HepG2 (cell line): ENCODE results near the gene MFN2. TPM values are rescaled to one million over a fixed set of nuclear protein-coding genes. Genes with fewer than 3 reads are reported as not detected.

Source experiments
- AKAP8 ChIP-seq: sonication (generic); formaldehyde crosslinking; IDR thresholded peaks from 2 replicates; pipeline ENCODE4 v1.5.1; 2020; ENCODE audit warnings: mild to moderate bottlenecking, missing genetic modification reagents
- CEBPG ChIP-seq: IDR thresholded peaks from 2 replicates; pipeline ENCODE4 v1.6.1; 2016
- FOXP1 ChIP-seq, 2 experiments: fragments of 450-650 bp in 1 of 2; IDR thresholded peaks; 2 replicates each; pipeline ENCODE4 v1.6.1; 2017 to 2018; ENCODE audit warnings: antibody characterized with exemption in 1 of 2
- GATAD2A ChIP-seq: IDR thresholded peaks from 2 replicates; pipeline ENCODE4 v1.6.1; 2016
- HDAC1 ChIP-seq: sonication (generic); formaldehyde crosslinking; IDR thresholded peaks from 2 replicates; pipeline ENCODE4 v1.5.1; 2020; ENCODE audit warnings: mild to moderate bottlenecking, missing genetic modification reagents
- HNRNPUL1 ChIP-seq: fragments of 200-400 bp; formaldehyde crosslinking; IDR thresholded peaks from 2 replicates; pipeline ENCODE4 v1.6.1; 2017; ENCODE audit warnings: low read depth, mild to moderate bottlenecking, low read length, moderate library complexity
- KDM3A ChIP-seq: IDR thresholded peaks from 2 replicates; pipeline ENCODE4 v1.6.1; 2018; ENCODE audit warnings: low read depth, missing compliant biosample characterization
- SOX6 ChIP-seq, 2 experiments: fragments of 450-650 bp in 1 of 2; sonication (generic) in 1 of 2; formaldehyde crosslinking in 1 of 2; IDR thresholded peaks; 2 replicates each; pipeline versions ENCODE4 v1.4.0 to v1.6.1; 2017 to 2020; ENCODE audit warnings: antibody characterized with exemption in 1 of 2, mild to moderate bottlenecking in 1 of 2, missing genetic modification reagents in 1 of 2
- ZBTB7A ChIP-seq: sonication (generic); formaldehyde crosslinking; IDR thresholded peaks from 2 replicates; pipeline ENCODE4 v1.8.0; 2022; ENCODE audit warnings: mild to moderate bottlenecking, missing genetic modification reagents
- ZKSCAN5 ChIP-seq: sonication (generic); formaldehyde crosslinking; IDR thresholded peaks from 2 replicates; pipeline ENCODE4 v1.5.1; 2020; ENCODE audit warnings: mild to moderate bottlenecking, missing genetic modification reagents
- ZNF260 ChIP-seq: sonication (generic); formaldehyde crosslinking; IDR thresholded peaks from 2 replicates; pipeline ENCODE4 v1.4.0; 2020; ENCODE audit warnings: missing genetic modification reagents, low read depth, mild to moderate bottlenecking, borderline replicate concordance
- ZNF350 ChIP-seq: sonication (generic); formaldehyde crosslinking; IDR thresholded peaks from 2 replicates; pipeline ENCODE4 v1.4.0; 2020; ENCODE audit warnings: mild to moderate bottlenecking, low read depth, missing genetic modification reagents, borderline replicate concordance
- ZNF510 ChIP-seq: sonication (generic); formaldehyde crosslinking; IDR thresholded peaks from 2 replicates; pipeline ENCODE4 v1.4.0; 2020; ENCODE audit warnings: low read depth, mild to moderate bottlenecking, missing genetic modification reagents
- ZNF780A ChIP-seq: sonication (generic); formaldehyde crosslinking; IDR thresholded peaks from 2 replicates; pipeline ENCODE4 v1.8.0; 2022; ENCODE audit warnings: mild to moderate bottlenecking, missing genetic modification reagents, moderate library complexity
- polyA plus RNA-seq, 8 experiments: library from polyadenylated mRNA; depleted of rRNA in 3 of 8; stranded (reverse) in 7 of 8; unstranded in 1 of 8; fragments of >200 nt; fragmentation: Illumina TruSeq in 4 of 8; extraction: Trizol in 4 of 8; gene quantifications; 2 replicates each; pipeline versions ENCODE4 v1.2.1 to v1.2.3, GENCODE V29; 2011 to 2016; ENCODE audit warnings: low read depth in 4 of 8, missing spikeins in 1 of 8, mixed read lengths in 1 of 8; ENCODE audit not compliant: insufficient read depth in 1 of 8
- total RNA-seq, 5 experiments: library from RNA; depleted of rRNA; stranded (reverse); fragments of >200 nt; fragmentation: Illumina TruSeq; extraction: Trizol; gene quantifications; 2 replicates each; pipeline ENCODE4 v1.2.3, GENCODE V29; 2016; ENCODE audit warnings: low read depth in 1 of 5
- TF ChIP-seq, protein P1 (sequence below): sonication (generic); formaldehyde crosslinking; IDR thresholded peaks from 2 replicates; pipeline ENCODE4 v1.4.0; 2020; ENCODE audit warnings: mild to moderate bottlenecking, missing genetic modification reagents
- TF ChIP-seq, protein P2 (sequence below): sonication (generic); formaldehyde crosslinking; IDR thresholded peaks from 2 replicates; pipeline ENCODE4 v1.4.0; 2020; ENCODE audit warnings: missing genetic modification reagents
- TF ChIP-seq, protein P3 (sequence below): IDR thresholded peaks from 2 replicates; pipeline ENCODE4 v1.4.0; 2020; ENCODE audit warnings: mild to moderate bottlenecking, missing genetic modification reagents
- TF ChIP-seq, protein P4 (sequence below): sonication (generic); formaldehyde crosslinking; IDR thresholded peaks from 2 replicates; pipeline ENCODE4 v1.5.1; 2020; ENCODE audit warnings: missing genetic modification reagents, mild to moderate bottlenecking, borderline replicate concordance

The MFN2 gene
- total and polyA plus RNA-seq, 2 of the 13 experiments (the other 11 are each of a cell fraction or from before 2014, with no cell fraction given): 38.7 to 60.9 TPM

DNA sequence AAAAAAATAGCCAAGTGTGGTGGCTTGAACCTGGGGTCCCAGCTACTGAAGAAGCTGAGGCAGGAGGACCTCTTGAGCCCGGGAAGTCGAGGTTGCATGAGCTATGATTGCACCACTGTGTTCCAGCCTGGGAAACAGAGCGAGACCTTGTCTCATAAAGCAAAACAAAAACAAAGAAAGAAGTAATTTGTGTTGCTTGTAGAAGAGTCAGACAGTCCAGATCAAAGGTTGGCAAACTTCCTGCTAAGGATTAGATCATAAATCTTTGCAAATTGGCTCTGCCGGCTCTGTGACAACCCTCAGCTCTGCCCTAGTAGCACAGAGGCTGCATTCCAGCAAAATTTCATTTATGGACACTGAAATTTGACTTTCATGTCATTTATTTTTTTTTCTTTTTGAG lies 19.0 kb upstream of the MFN2 start (continued):
- TF ChIP-seq, protein P1, sequence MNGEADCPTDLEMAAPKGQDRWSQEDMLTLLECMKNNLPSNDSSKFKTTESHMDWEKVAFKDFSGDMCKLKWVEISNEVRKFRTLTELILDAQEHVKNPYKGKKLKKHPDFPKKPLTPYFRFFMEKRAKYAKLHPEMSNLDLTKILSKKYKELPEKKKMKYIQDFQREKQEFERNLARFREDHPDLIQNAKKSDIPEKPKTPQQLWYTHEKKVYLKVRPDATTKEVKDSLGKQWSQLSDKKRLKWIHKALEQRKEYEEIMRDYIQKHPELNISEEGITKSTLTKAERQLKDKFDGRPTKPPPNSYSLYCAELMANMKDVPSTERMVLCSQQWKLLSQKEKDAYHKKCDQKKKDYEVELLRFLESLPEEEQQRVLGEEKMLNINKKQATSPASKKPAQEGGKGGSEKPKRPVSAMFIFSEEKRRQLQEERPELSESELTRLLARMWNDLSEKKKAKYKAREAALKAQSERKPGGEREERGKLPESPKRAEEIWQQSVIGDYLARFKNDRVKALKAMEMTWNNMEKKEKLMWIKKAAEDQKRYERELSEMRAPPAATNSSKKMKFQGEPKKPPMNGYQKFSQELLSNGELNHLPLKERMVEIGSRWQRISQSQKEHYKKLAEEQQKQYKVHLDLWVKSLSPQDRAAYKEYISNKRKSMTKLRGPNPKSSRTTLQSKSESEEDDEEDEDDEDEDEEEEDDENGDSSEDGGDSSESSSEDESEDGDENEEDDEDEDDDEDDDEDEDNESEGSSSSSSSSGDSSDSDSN (CRISPR knock-in tag): no peak
- TF ChIP-seq FOXP1 (IDR thresholded peaks at IDR 0.05): no peak
- TF ChIP-seq FOXP1 (CRISPR knock-in tag; IDR thresholded peaks at IDR 0.05): peak; percentile 70
- TF ChIP-seq, protein P2, sequence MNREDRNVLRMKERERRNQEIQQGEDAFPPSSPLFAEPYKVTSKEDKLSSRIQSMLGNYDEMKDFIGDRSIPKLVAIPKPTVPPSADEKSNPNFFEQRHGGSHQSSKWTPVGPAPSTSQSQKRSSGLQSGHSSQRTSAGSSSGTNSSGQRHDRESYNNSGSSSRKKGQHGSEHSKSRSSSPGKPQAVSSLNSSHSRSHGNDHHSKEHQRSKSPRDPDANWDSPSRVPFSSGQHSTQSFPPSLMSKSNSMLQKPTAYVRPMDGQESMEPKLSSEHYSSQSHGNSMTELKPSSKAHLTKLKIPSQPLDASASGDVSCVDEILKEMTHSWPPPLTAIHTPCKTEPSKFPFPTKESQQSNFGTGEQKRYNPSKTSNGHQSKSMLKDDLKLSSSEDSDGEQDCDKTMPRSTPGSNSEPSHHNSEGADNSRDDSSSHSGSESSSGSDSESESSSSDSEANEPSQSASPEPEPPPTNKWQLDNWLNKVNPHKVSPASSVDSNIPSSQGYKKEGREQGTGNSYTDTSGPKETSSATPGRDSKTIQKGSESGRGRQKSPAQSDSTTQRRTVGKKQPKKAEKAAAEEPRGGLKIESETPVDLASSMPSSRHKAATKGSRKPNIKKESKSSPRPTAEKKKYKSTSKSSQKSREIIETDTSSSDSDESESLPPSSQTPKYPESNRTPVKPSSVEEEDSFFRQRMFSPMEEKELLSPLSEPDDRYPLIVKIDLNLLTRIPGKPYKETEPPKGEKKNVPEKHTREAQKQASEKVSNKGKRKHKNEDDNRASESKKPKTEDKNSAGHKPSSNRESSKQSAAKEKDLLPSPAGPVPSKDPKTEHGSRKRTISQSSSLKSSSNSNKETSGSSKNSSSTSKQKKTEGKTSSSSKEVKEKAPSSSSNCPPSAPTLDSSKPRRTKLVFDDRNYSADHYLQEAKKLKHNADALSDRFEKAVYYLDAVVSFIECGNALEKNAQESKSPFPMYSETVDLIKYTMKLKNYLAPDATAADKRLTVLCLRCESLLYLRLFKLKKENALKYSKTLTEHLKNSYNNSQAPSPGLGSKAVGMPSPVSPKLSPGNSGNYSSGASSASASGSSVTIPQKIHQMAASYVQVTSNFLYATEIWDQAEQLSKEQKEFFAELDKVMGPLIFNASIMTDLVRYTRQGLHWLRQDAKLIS (CRISPR knock-in tag): no peak
- TF ChIP-seq ZNF350 (CRISPR knock-in tag): no peak
- TF ChIP-seq HNRNPUL1: no peak
- no peak for TF ChIP-seq HDAC1 (CRISPR knock-in tag)
- no peak for TF ChIP-seq ZNF510 (CRISPR knock-in tag)
- TF ChIP-seq KDM3A (CRISPR knock-in tag): no peak
- TF ChIP-seq GATAD2A: peak; percentile 37; the same call in 1 of the 2 replicates
- TF ChIP-seq CEBPG: peak; percentile 59
- TF ChIP-seq SOX6 (IDR thresholded peaks at IDR 0.05): no peak
- TF ChIP-seq SOX6 (CRISPR knock-in tag; IDR thresholded peaks at IDR 0.05): no peak
- TF ChIP-seq, protein P3, sequence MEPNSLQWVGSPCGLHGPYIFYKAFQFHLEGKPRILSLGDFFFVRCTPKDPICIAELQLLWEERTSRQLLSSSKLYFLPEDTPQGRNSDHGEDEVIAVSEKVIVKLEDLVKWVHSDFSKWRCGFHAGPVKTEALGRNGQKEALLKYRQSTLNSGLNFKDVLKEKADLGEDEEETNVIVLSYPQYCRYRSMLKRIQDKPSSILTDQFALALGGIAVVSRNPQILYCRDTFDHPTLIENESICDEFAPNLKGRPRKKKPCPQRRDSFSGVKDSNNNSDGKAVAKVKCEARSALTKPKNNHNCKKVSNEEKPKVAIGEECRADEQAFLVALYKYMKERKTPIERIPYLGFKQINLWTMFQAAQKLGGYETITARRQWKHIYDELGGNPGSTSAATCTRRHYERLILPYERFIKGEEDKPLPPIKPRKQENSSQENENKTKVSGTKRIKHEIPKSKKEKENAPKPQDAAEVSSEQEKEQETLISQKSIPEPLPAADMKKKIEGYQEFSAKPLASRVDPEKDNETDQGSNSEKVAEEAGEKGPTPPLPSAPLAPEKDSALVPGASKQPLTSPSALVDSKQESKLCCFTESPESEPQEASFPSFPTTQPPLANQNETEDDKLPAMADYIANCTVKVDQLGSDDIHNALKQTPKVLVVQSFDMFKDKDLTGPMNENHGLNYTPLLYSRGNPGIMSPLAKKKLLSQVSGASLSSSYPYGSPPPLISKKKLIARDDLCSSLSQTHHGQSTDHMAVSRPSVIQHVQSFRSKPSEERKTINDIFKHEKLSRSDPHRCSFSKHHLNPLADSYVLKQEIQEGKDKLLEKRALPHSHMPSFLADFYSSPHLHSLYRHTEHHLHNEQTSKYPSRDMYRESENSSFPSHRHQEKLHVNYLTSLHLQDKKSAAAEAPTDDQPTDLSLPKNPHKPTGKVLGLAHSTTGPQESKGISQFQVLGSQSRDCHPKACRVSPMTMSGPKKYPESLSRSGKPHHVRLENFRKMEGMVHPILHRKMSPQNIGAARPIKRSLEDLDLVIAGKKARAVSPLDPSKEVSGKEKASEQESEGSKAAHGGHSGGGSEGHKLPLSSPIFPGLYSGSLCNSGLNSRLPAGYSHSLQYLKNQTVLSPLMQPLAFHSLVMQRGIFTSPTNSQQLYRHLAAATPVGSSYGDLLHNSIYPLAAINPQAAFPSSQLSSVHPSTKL (CRISPR knock-in tag): 0 out of 2 replicates have a peak, but pooled peaks have one; percentile 35
- TF ChIP-seq, protein P4, sequence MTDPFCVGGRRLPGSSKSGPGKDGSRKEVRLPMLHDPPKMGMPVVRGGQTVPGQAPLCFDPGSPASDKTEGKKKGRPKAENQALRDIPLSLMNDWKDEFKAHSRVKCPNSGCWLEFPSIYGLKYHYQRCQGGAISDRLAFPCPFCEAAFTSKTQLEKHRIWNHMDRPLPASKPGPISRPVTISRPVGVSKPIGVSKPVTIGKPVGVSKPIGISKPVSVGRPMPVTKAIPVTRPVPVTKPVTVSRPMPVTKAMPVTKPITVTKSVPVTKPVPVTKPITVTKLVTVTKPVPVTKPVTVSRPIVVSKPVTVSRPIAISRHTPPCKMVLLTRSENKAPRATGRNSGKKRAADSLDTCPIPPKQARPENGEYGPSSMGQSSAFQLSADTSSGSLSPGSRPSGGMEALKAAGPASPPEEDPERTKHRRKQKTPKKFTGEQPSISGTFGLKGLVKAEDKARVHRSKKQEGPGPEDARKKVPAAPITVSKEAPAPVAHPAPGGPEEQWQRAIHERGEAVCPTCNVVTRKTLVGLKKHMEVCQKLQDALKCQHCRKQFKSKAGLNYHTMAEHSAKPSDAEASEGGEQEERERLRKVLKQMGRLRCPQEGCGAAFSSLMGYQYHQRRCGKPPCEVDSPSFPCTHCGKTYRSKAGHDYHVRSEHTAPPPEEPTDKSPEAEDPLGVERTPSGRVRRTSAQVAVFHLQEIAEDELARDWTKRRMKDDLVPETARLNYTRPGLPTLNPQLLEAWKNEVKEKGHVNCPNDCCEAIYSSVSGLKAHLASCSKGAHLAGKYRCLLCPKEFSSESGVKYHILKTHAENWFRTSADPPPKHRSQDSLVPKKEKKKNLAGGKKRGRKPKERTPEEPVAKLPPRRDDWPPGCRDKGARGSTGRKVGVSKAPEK (CRISPR knock-in tag): no peak
- TF ChIP-seq ZNF780A: no peak
- TF ChIP-seq ZKSCAN5: no peak
- TF ChIP-seq ZNF260 (CRISPR knock-in tag): no peak
- TF ChIP-seq AKAP8: no peak
- no peak for TF ChIP-seq ZBTB7A (CRISPR knock-in tag)
